GM23338 (cell line): Measurements from ENCODE around the gene ANKRD13C. TPM values are rescaled to one million over a fixed set of nuclear protein-coding genes. Genes with fewer than 3 reads are reported as not detected.

Experiments used
- EZH2phosphoT487 ChIP-seq: fragments of 200-600 bp; sonication (generic); IDR thresholded peaks from one replicate; pipeline ENCODE4 v1.8.1; 2018; ENCODE audit warnings: antibody characterized with exemption; ENCODE audit not compliant: unreplicated experiment
- JUNB ChIP-seq: IDR thresholded peaks from one replicate; pipeline ENCODE4 v1.6.1; 2016; ENCODE audit warnings: antibody characterized with exemption; ENCODE audit not compliant: unreplicated experiment
- NANOG ChIP-seq: IDR thresholded peaks from 2 replicates; pipeline ENCODE4 v1.6.1; 2016; ENCODE audit warnings: antibody characterized with exemption, borderline replicate concordance
- POLR2AphosphoS5 ChIP-seq: IDR thresholded peaks from 2 replicates; pipeline ENCODE4 v1.6.1; 2016; ENCODE audit warnings: antibody characterized with exemption, low read depth
- ZNF114 ChIP-seq: fragments of 250-450 bp; sonication (Bioruptor Pico); IDR thresholded peaks from 2 replicates; pipeline ENCODE4 v1.5.0; 2020; ENCODE audit warnings: mild to moderate bottlenecking, moderate library complexity
- ZNF331 ChIP-seq: fragments of 250-450 bp; sonication (Bioruptor Pico); IDR thresholded peaks from 2 replicates; pipeline ENCODE4 v1.5.0; 2020; ENCODE audit warnings: low read depth, mild to moderate bottlenecking, moderate library complexity
- polyA plus RNA-seq: library from polyadenylated mRNA; unstranded; fragments of >200 nt; fragmentation: Nextera tagmentation; extraction: Ambion mirVana; gene quantifications from 2 replicates; pipeline ENCODE4 v1.2.1, GENCODE V29; 2016
- total RNA-seq: library from RNA; depleted of rRNA; stranded (reverse); fragments of >200 nt; shearing (Covaris generic); gene quantifications from 2 replicates; pipeline ENCODE4 v1.2.3, GENCODE V29; 2014
- TF ChIP-seq, protein P1 (sequence below): fragments of 250-450 bp; sonication (Bioruptor Pico); IDR thresholded peaks from 2 replicates; pipeline ENCODE4 v1.5.0; 2020; ENCODE audit warnings: mild to moderate bottlenecking, moderate library complexity
- TF ChIP-seq, protein P2 (sequence below): IDR thresholded peaks from 2 replicates; pipeline ENCODE4 v1.6.1; 2016; ENCODE audit warnings: antibody characterized with exemption
- TF ChIP-seq, protein P3 (sequence below): IDR thresholded peaks from one replicate; pipeline ENCODE4 v1.6.1; 2018; ENCODE audit warnings: antibody characterized with exemption; ENCODE audit not compliant: unreplicated experiment

The ANKRD13C gene
- total and polyA plus RNA-seq, 2 experiments from 2014 or later, result 12.3 to 32.5 TPM

DNA sequence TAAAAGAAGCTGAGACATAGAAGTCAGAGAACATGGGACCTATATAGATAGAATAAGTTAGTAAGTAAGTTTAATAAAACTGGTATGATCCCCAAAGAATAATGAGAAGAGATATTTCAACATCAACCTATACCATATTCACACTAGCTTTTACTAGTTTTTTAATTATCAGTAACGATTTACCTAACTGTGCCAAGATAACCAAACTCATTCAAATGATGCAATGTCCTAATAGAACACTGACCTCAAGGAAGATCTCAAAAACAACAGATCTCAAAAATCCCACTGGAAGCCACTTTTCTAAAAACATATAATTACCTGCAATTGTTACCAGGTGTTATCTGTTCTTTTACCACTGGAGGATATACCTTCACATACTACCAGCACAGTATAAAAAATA lies 38.7 kb downstream of the ANKRD13C start (continued):
- TF ChIP-seq, protein P1, sequence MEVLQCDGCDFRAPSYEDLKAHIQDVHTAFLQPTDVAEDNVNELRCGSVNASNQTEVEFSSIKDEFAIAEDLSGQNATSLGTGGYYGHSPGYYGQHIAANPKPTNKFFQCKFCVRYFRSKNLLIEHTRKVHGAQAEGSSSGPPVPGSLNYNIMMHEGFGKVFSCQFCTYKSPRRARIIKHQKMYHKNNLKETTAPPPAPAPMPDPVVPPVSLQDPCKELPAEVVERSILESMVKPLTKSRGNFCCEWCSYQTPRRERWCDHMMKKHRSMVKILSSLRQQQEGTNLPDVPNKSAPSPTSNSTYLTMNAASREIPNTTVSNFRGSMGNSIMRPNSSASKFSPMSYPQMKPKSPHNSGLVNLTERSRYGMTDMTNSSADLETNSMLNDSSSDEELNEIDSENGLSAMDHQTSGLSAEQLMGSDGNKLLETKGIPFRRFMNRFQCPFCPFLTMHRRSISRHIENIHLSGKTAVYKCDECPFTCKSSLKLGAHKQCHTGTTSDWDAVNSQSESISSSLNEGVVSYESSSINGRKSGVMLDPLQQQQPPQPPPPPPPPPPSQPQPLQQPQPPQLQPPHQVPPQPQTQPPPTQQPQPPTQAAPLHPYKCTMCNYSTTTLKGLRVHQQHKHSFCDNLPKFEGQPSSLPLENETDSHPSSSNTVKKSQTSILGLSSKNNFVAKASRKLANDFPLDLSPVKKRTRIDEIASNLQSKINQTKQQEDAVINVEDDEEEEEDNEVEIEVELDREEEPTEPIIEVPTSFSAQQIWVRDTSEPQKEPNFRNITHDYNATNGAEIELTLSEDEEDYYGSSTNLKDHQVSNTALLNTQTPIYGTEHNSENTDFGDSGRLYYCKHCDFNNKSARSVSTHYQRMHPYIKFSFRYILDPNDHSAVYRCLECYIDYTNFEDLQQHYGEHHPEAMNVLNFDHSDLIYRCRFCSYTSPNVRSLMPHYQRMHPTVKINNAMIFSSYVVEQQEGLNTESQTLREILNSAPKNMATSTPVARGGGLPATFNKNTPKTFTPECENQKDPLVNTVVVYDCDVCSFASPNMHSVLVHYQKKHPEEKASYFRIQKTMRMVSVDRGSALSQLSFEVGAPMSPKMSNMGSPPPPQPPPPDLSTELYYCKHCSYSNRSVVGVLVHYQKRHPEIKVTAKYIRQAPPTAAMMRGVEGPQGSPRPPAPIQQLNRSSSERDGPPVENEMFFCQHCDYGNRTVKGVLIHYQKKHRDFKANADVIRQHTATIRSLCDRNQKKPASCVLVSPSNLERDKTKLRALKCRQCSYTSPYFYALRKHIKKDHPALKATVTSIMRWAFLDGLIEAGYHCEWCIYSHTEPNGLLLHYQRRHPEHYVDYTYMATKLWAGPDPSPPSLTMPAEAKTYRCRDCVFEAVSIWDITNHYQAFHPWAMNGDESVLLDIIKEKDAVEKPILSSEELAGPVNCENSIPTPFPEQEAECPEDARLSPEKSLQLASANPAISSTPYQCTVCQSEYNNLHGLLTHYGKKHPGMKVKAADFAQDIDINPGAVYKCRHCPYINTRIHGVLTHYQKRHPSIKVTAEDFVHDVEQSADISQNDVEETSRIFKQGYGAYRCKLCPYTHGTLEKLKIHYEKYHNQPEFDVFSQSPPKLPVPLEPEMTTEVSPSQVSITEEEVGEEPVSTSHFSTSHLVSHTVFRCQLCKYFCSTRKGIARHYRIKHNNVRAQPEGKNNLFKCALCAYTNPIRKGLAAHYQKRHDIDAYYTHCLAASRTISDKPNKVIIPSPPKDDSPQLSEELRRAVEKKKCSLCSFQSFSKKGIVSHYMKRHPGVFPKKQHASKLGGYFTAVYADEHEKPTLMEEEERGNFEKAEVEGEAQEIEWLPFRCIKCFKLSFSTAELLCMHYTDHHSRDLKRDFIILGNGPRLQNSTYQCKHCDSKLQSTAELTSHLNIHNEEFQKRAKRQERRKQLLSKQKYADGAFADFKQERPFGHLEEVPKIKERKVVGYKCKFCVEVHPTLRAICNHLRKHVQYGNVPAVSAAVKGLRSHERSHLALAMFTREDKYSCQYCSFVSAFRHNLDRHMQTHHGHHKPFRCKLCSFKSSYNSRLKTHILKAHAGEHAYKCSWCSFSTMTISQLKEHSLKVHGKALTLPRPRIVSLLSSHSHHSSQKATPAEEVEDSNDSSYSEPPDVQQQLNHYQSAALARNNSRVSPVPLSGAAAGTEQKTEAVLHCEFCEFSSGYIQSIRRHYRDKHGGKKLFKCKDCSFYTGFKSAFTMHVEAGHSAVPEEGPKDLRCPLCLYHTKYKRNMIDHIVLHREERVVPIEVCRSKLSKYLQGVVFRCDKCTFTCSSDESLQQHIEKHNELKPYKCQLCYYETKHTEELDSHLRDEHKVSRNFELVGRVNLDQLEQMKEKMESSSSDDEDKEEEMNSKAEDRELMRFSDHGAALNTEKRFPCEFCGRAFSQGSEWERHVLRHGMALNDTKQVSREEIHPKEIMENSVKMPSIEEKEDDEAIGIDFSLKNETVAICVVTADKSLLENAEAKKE (CRISPR knock-in tag), result no peak
- TF ChIP-seq JUNB, result no peak
- TF ChIP-seq, protein P2, sequence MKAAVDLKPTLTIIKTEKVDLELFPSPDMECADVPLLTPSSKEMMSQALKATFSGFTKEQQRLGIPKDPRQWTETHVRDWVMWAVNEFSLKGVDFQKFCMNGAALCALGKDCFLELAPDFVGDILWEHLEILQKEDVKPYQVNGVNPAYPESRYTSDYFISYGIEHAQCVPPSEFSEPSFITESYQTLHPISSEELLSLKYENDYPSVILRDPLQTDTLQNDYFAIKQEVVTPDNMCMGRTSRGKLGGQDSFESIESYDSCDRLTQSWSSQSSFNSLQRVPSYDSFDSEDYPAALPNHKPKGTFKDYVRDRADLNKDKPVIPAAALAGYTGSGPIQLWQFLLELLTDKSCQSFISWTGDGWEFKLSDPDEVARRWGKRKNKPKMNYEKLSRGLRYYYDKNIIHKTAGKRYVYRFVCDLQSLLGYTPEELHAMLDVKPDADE, result no peak
- TF ChIP-seq EZH2phosphoT487, result no peak
- TF ChIP-seq, protein P3, sequence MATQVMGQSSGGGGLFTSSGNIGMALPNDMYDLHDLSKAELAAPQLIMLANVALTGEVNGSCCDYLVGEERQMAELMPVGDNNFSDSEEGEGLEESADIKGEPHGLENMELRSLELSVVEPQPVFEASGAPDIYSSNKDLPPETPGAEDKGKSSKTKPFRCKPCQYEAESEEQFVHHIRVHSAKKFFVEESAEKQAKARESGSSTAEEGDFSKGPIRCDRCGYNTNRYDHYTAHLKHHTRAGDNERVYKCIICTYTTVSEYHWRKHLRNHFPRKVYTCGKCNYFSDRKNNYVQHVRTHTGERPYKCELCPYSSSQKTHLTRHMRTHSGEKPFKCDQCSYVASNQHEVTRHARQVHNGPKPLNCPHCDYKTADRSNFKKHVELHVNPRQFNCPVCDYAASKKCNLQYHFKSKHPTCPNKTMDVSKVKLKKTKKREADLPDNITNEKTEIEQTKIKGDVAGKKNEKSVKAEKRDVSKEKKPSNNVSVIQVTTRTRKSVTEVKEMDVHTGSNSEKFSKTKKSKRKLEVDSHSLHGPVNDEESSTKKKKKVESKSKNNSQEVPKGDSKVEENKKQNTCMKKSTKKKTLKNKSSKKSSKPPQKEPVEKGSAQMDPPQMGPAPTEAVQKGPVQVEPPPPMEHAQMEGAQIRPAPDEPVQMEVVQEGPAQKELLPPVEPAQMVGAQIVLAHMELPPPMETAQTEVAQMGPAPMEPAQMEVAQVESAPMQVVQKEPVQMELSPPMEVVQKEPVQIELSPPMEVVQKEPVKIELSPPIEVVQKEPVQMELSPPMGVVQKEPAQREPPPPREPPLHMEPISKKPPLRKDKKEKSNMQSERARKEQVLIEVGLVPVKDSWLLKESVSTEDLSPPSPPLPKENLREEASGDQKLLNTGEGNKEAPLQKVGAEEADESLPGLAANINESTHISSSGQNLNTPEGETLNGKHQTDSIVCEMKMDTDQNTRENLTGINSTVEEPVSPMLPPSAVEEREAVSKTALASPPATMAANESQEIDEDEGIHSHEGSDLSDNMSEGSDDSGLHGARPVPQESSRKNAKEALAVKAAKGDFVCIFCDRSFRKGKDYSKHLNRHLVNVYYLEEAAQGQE, result no peak
- no peak for TF ChIP-seq ZNF114 (CRISPR knock-in tag)
- no peak for TF ChIP-seq POLR2AphosphoS5
- no peak for TF ChIP-seq ZNF331 (CRISPR knock-in tag)
- no peak for TF ChIP-seq NANOG
